HG03439 (cell line): ENCODE measurements around the gene HRH1.
"Not testable (repeated sequence)": the region's sequence is repeated elsewhere in the genome, so short reads cannot be mapped to it uniquely, and the experiment has no call there.

ENCODE experiments used
- ATAC-seq: cut with Tn5 transposase; IDR thresholded peaks from one replicate; pipeline ENCODE4 v1.9.1; 2021; ENCODE audit warnings: mild to moderate bottlenecking, moderate library complexity; ENCODE audit not compliant: unreplicated experiment

The HRH1 gene

DNA sequence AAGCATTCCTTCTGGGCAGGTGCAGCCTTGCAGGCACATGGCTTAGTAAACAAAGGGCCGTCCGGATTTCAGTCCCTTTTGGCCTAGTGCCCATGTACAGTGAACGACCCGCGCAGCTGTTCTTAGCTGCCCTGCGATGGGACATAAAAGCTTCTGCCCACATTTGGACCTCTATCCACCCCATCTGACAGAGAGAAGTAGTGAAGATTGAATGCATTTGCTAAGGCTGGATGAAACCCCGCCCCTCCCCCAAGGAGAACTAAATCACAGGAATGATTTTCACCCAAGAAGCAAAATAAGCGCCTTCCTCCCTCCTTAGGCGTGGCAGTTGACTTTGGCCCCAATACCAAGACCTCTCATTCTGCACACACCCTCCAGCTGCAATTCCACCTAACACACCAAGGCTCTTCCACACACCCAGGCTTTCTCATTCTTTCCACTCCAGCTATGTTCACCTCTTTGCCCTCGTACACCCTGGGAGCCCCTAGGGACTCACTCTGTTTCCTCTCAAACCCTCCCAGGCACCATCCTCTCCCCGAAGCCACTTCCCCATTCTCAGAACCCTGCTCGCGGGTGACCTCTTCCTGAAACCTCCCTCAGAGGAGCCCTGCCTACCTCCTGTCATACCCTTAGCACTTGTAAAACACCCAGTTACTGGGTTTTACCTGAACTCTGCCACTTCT is 14.1 kb upstream of the HRH1 start:
- no peak for ATAC-seq

GRCh38 chr3:11140713-11141104 is 13.6 kb upstream of the HRH1 start:
- ATAC-seq, result no peak

DNA sequence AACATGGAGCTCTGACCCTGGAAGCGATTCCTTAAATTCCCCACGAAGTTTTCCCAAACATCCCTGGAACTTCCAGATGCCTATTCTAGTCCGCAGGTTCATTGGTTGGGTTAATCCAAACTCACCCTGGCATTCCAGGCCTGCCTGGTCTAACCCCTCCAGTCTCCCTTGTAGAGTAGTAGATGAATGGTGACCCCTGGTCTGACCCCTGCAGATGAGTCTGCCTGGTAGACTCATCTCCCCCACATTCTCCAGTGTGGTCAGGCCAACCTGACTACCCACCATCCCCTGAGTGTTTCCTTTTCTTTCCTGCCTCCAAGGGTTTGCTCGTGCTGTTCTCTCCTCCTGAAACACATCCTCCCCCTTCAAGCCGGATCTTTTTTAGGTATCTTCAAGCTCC is 10.8 kb upstream of the HRH1 start:
- no peak for ATAC-seq

- no peak for ATAC-seq
Measured at GRCh38 chr3:11144996-11145395, 9.3 kb upstream of the HRH1 start.

- no peak for ATAC-seq
Measured at GRCh38 chr3:11145888-11146287, 8.4 kb upstream of the HRH1 start.

GRCh38 chr3:11146773-11147660 is 7.3 kb upstream of the HRH1 start:
- ATAC-seq, result no peak

- no peak for ATAC-seq
Measured at GRCh38 chr3:11150256-11150655, 4.0 kb upstream of the HRH1 start.

GRCh38 chr3:11152301-11152700 is 2.0 kb upstream of the HRH1 start:
- no peak for ATAC-seq

DNA sequence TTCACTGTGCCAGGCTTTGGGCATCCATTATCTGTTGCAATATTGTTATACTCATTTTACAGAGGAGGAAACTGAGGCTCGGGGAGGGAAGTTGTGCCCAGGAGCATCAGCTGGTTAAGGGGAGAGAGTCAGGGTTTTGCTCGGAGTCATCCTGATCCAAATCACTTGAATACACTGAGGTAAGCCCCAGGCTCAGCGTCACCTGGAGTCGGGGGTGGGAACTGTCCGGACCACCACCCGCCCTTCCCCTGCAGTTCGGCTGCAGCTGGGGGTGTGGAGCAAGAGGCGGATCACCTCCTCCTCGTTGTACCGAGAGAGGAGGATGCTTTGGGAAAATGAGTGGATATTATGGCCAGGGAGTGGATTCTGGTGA is 646 bp downstream of the HRH1 start:
- no peak for ATAC-seq

DNA sequence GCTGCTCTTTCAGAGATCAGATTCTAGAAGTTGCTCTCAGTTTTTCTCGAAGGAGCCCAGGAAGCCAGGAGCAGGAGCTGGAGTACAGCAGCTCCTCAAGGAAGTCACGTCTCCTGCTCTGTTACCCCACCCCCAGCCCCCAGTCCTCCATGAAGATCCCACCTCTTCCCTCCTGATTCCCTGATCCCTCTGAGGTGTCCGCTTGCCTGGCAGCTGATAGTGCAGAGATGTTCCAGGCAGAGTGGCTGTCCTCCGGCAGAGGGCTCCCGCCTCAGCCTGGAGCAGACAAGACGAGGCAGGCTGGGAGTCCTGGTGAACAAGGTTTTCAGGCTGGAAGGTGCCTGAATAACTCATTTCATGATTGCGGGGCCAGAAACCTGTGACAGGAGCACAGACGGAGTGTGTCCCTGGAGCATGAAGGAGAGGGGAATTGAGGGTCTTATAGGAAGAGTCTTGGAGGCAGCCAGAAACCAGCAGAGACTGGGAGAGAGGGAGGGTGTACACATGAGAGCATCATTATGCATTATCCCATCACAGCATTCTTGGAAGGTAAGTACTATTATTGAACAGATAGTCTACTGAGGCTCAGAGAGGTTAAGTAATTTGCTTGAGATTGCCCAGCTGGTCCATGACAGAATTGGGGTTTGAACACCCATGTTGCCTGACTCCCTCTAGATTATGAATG is 1.2 kb downstream of the HRH1 start:
- ATAC-seq, result no peak

- ATAC-seq, result no peak
Measured at GRCh38 chr3:11156026-11156410, 1.7 kb downstream of the HRH1 start.

GRCh38 chr3:11157421-11157820 is 3.1 kb downstream of the HRH1 start:
- ATAC-seq, result no peak

- no peak for ATAC-seq
Measured at GRCh38 chr3:11159421-11159904, 5.2 kb downstream of the HRH1 start.

DNA sequence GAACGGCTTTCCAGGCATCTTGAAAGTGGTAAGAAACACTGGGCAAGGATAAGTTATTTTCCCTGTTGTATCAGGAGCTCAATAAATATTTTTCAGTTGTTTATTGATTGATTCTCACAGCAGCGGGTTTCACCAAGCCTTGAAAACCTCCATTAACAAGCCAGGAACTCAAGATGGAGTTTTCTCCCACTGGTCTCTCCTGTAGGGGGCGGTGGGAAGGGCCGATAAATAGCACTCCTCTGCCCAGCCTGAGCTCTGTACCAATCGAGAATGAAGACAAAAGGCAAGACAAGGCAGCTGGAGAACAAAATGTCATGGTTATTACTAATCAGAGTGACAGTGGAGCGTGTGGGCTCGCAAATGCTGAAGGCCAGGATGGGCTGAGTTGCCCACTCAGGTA is 7.4 kb downstream of the HRH1 start:
- no peak for ATAC-seq

GRCh38 chr3:11162401-11163345 is 8.4 kb downstream of the HRH1 start:
- ATAC-seq, result no peak

DNA sequence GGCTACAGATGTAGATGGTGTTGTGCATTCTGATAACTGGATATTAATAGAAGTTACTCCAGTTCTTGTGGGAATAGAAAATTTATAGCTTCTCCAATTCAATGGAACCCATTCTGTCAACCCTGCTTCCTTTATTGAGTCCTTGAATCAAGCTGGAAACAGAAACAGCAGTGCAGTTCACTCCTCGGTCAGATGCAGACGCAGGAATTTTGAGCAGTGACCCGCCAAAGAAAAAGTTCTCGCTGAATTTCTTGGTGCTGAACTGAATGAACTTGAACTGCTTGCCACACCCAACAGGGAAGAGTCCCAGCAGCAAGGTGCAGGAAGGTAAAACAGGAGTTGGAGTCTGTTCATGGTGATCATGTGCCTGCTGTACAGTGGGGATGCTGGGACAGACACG is 10.3 kb downstream of the HRH1 start:
- ATAC-seq, result no peak

DNA sequence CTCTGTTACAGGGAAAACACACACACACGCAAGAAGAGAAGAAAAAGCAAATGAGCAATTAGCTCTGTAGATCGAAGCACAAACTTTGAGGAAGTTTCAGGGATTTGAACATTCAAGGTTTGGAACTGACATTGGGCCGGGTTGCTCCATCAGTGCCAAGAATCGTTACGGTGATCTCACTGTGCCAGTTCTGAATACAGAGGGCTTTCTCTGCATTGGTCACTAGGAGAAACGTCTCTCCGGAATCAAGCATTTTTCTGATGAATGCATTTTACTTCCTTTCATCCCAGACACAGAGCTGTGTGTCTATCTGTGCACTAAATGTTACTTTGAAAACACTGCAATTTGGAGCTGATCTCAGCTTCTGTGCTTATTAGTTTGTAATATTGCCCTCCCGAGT is 11.2 kb downstream of the HRH1 start:
- ATAC-seq, result no peak

DNA sequence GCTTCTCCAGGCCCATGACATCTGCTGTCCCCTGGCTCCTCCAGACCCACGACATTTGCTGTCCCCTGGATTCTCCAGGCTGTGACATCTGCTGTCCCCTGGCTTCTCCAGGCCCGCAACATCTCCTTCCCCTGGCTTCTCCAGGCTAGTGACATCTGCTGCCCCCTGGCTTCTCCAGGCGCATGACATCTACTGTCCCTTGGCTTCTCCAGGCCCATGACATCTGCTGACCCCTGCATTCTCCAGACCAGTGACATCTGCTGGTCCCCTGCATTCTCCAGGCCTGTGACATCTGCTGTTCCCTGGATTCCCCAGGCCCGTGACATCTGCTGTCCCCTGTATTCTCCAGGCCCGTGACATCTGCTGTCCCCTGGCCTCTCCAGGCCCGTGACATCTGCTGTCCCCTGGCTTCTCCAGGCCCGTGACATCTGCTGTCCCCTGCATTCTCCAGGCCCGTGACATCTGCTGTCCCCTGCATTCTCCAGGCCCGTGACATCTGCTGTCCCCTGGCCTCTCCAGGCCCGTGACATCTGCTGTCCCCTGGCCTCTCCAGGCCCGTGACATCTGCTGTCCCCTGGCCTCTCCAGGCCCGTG is 12.6 kb downstream of the HRH1 start:
- ATAC-seq, result not testable (repeated sequence)

DNA sequence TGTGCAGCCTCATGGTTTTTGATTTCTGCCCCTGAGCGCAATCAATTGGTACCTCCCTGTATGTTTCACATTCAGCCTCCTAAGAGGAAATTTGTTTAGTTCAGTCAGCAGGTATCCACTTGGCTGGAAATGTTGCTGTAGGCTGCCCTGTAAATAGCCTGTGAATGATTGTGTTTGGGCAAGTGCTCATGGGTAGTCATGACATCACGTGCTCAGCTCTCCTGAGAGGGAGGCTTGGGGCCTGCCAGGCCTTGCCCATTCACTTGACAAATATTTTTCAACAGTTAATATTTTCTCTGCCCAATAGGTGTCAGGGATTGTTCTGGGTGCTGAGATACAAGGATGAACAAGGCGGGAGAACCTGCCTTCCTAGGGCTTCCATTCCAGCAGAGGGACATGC is 13.3 kb downstream of the HRH1 start:
- no peak for ATAC-seq

- no peak for ATAC-seq
Measured at GRCh38 chr3:11168406-11168805, 14.1 kb downstream of the HRH1 start.
